Effector memory CD8-positive, alpha-beta T cell (primary cell): ENCODE data around the gene APOL2.
"Not testable (repeated sequence)": the region's sequence is repeated elsewhere in the genome, so short reads cannot be mapped to it uniquely, and the experiment has no call there.

Experiments
- ATAC-seq: fragments of 150-1000 bp; cut with Tn5 transposase; replicated peaks from 2 replicates; pipeline ENCODE4 v1.10.0; 2021; ENCODE audit warnings: mild to moderate bottlenecking, moderate library complexity
- DNase-seq, 3 experiments: peaks; one replicate each; pipeline ENCODE4 v3.0.0; 2021
- H3K27ac Mint-ChIP-seq, 2 donors: one replicate each; pipeline ENCODE4 v1.8.0; 2022; ENCODE audit warnings: mild to moderate bottlenecking in 2 of 2, mixed read lengths in 2 of 2, moderate library complexity in 2 of 2
- H3K27me3 Mint-ChIP-seq, 2 donors: one replicate each; pipeline ENCODE4 v1.8.0; 2022; ENCODE audit warnings: mixed read lengths in 2 of 2
- H3K36me3 Mint-ChIP-seq: one replicate; pipeline ENCODE4 v1.8.0; 2022; ENCODE audit warnings: mild to moderate bottlenecking, moderate library complexity, mixed read lengths; ENCODE audit not compliant: insufficient read depth
- H3K4me1 Mint-ChIP-seq, 2 donors: one replicate each; pipeline ENCODE4 v1.8.0; 2022; ENCODE audit warnings: low read depth in 2 of 2, mixed read lengths in 2 of 2
- H3K4me3 Mint-ChIP-seq, 2 donors: one replicate each; pipeline ENCODE4 v1.8.0; 2022; ENCODE audit warnings: mild to moderate bottlenecking in 2 of 2, mixed read lengths in 2 of 2, moderate library complexity in 2 of 2
- H3K9me3 Mint-ChIP-seq, 2 donors: one replicate each; pipeline ENCODE4 v1.8.0; 2022; ENCODE audit warnings: mixed read lengths in 2 of 2

The APOL2 gene

DNA sequence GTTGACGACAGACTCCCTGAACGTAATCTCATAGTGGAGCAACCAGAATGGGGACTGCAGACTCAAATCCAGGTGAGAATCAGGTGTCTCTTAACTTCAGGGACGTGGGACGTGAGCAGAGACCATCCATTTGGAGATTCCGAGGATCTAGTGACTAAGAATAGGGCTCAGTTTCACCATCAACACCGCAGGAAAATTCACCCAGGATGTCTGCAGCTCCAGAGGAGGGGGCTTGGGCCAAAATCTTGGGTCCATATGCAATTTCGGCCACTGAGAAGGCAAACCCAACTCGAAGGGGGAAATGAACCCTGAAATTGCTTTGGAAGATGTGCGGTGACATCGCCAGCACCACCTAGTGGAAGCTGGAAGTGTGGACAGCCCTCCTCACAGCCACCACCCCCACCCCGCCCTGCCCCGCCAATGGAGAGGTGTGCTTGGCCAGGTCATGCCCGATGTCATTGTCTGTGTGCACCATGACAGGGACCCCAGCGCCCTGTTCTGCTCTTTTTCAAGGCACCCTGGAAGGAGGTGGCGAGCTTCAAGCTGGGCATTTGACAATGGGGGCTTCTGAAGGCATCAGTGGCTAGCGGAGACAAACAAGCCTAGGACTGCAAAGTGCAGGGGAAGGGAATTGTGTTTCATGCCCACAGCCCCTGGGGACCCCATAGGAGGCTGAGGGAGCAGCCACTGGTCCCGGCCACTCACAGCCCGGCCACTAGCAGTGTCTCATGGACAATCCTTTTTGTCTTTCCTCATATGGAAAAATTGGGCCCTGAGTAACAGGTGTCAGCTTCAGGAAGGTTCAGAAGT, 38.4 kb upstream of the APOL2 start:
- H3K4me3 Mint-ChIP-seq: peak overlapping the region in 1 of 2 donors; percentile 12
- no peaks in the 10 kb centered on the region for H3K9me3 Mint-ChIP-seq
- ATAC-seq (peak; percentile 86), DNase-seq (peak; percentile 49 to 53 (median 50))
- peaks cover 50% of the 10 kb centered on the region for H3K36me3 Mint-ChIP-seq
- peak overlapping the region in 1 of 2 donors; percentile 41 for H3K27ac Mint-ChIP-seq
- H3K4me1 Mint-ChIP-seq: peaks cover 10 to 18% of the 10 kb centered on the region in 2 donors
- no peaks in the 10 kb centered on the region for H3K27me3 Mint-ChIP-seq

GRCh38 chr22:36274531-36274930, 35.2 kb upstream of the APOL2 start:
- Mint-ChIP-seq H3K4me1 (peaks cover 10 to 24% of the 10 kb centered on the region in 2 donors), H3K27ac (no peak overlapping the region), H3K36me3 (peaks cover 24% of the 10 kb centered on the region), H3K4me3 (no peak overlapping the region), H3K27me3 (no peaks in the 10 kb centered on the region), H3K9me3 (no peaks in the 10 kb centered on the region)
- DNase-seq (no peak), ATAC-seq (no peak)

GRCh38 chr22:36271951-36272350, 32.6 kb upstream of the APOL2 start:
- not testable (repeated sequence) for DNase-seq, H3K27me3 Mint-ChIP-seq, H3K9me3 Mint-ChIP-seq, ATAC-seq, H3K4me3 Mint-ChIP-seq, H3K27ac Mint-ChIP-seq
- Mint-ChIP-seq H3K36me3 (peaks cover 13% of the 10 kb centered on the region), H3K4me1 (peaks cover 6 to 10% of the 10 kb centered on the region in 2 donors)

- H3K9me3 Mint-ChIP-seq, H3K4me3 Mint-ChIP-seq, DNase-seq, H3K27ac Mint-ChIP-seq, H3K27me3 Mint-ChIP-seq, ATAC-seq: not testable (repeated sequence)
- H3K4me1 Mint-ChIP-seq: peaks cover 6 to 10% of the 10 kb centered on the region in 2 donors
- H3K36me3 Mint-ChIP-seq: peaks cover 19% of the 10 kb centered on the region
These were observed 31.9 kb upstream of the APOL2 start for GRCh38 chr22:36271231-36271630.

- peaks cover 43% of the 10 kb centered on the region for H3K36me3 Mint-ChIP-seq
- no peaks in the 10 kb centered on the region for H3K27me3 Mint-ChIP-seq
- DNase-seq: no peak
- ATAC-seq: no peak
- no peak overlapping the region for H3K27ac Mint-ChIP-seq
- peaks cover 8 to 10% of the 10 kb centered on the region in 2 donors for H3K4me1 Mint-ChIP-seq
- no peak overlapping the region for H3K4me3 Mint-ChIP-seq
- H3K9me3 Mint-ChIP-seq: no peaks in the 10 kb centered on the region
These were observed 28.7 kb upstream of the APOL2 start for GRCh38 chr22:36267896-36268485.

DNA sequence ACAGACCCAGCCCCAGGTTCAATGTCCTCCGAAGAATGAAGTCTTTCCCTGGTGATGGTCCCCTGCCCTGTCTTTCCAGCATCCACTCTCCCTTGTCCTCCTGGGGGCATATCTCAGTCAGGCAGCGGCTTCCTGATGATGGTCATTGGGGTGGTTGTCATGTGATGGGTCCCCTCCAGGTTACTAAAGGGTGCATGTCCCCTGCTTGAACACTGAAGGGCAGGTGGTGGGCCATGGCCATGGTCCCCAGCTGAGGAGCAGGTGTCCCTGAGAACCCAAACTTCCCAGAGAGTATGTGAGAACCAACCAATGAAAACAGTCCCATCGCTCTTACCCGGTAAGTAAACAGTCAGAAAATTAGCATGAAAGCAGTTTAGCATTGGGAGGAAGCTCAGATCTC, 27.7 kb upstream of the APOL2 start:
- DNase-seq (no peak), ATAC-seq (no peak)
- Mint-ChIP-seq H3K4me3 (no peak overlapping the region), H3K9me3 (no peaks in the 10 kb centered on the region), H3K27ac (peak overlapping the region; percentile 29 to 74), H3K27me3 (no peaks in the 10 kb centered on the region), H3K4me1 (peaks cover 10 to 11% of the 10 kb centered on the region in 2 donors), H3K36me3 (peaks cover 45% of the 10 kb centered on the region)

- H3K4me3 Mint-ChIP-seq, H3K27me3 Mint-ChIP-seq, DNase-seq, ATAC-seq, H3K9me3 Mint-ChIP-seq: not testable (repeated sequence)
- peaks cover 4 to 16% of the 10 kb centered on the region in 2 donors for H3K4me1 Mint-ChIP-seq
- peaks cover 61% of the 10 kb centered on the region for H3K36me3 Mint-ChIP-seq
- H3K27ac Mint-ChIP-seq: peak overlapping the region in 1 of 2 donors; percentile 31
These were observed 24.7 kb upstream of the APOL2 start for GRCh38 chr22:36263886-36264664.

DNA sequence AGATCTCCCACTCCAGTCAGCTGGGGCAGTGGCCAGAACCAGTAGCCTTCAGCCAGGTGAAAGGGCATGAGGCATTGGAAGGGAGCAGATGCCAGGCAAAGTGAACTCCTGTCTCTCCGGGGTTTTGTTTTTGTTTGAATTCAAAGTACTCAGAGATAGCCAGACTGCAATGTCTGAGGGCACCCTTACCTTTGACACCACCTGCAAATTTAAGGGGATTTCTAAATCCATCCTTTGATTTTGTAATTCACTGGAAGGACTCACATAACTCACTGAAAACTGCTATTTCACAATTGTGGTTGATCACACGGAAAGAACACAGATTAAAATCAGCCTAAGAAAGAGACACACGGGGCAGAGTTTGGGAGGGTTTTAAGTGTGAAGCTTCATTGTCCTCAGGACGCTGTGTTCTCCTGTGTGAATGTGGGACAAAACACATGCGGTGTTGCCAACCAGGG, 23.9 kb upstream of the APOL2 start:
- Mint-ChIP-seq H3K4me1 (peaks cover 13 to 19% of the 10 kb centered on the region in 2 donors), H3K36me3 (peaks cover 66% of the 10 kb centered on the region), H3K27ac (peak overlapping the region in 1 of 2 donors; percentile 35)
- not testable (repeated sequence) for H3K4me3 Mint-ChIP-seq, DNase-seq, ATAC-seq, H3K9me3 Mint-ChIP-seq, H3K27me3 Mint-ChIP-seq

DNA sequence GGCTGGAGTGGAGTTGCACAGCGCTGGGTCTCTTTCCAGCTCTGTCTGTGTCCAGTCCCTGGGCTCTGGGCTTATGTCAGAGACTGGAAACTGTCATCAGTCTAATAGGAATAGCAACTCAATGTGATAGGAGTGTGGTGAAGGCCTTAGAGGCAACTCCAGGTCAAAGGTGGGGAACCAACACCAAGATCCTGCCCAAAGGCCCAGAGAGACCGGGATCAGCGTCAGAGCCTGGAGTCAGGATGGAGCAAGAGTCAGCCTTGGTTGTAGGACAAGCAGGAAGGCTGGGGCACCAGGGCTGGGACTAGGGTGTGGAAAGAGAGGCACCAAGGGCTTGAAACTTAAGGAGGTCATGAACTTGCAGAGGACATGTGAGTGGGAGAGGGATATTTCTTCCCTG, 23.0 kb upstream of the APOL2 start:
- H3K27me3 Mint-ChIP-seq, H3K4me3 Mint-ChIP-seq, DNase-seq, H3K9me3 Mint-ChIP-seq, ATAC-seq: not testable (repeated sequence)
- Mint-ChIP-seq H3K4me1 (peaks cover 19 to 24% of the 10 kb centered on the region in 2 donors), H3K27ac (peak overlapping the region; percentile 35 to 62), H3K36me3 (peaks cover 69% of the 10 kb centered on the region)

- H3K27ac Mint-ChIP-seq: peak overlapping the region in 1 of 2 donors; percentile 62
- DNase-seq, ATAC-seq, H3K27me3 Mint-ChIP-seq, H3K9me3 Mint-ChIP-seq, H3K4me3 Mint-ChIP-seq: not testable (repeated sequence)
- peaks cover 70% of the 10 kb centered on the region for H3K36me3 Mint-ChIP-seq
- H3K4me1 Mint-ChIP-seq: peaks cover 26 to 29% of the 10 kb centered on the region in 2 donors
These were observed 22.3 kb upstream of the APOL2 start for GRCh38 chr22:36261675-36262074.

GRCh38 chr22:36259615-36260300, 20.4 kb upstream of the APOL2 start:
- Mint-ChIP-seq H3K4me3 (no peak overlapping the region), H3K36me3 (peaks cover 51% of the 10 kb centered on the region), H3K4me1 (peaks cover 45% of the 10 kb centered on the region in 2 donors), H3K9me3 (no peaks in the 10 kb centered on the region), H3K27ac (peak overlapping the region; percentile 83 to 86), H3K27me3 (no peaks in the 10 kb centered on the region)
- ATAC-seq (no peak), DNase-seq (no peak)

DNA sequence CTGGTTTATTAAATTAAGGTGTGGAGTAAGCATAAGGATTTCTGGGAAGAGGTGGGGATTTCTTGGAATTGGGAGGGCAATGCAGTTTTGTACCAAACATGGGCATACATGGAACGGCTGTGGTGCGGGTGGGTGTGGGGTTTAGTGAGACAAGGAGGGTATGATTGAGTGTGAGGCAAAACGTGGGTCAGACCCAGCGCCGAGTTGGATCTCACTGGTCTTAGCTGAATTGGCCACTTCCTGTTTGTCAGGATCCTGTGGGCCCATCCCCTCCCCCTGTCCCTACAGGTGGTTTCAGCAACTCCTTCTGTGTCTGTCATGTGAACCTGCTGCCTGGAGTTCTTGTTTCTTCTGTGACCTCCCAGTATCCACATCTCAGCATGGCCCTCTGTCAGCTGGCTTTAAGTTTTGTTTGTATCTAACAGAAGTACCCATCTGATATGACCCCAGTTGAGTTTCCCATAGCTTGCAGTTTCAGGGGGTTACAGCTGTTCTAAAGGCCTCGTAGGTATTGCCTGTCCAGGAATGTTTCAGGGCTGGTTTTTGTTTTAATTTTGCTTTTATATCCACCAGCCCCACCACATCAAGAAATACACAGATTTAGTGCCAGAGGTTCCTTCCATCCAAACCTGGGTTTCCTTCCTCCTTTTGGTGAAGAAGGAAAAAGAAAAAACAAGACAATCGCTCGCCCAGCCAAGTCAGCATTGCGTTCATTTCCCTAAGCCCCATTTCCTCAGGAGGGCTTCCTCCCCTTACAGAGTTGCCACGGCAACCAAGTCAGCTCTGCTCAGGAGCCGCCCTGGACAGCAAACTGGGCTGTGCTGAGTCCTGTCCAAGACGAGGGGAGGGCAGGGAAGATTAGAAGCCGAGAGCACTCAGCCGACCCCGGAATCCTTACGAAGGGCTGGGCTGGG, 19.6 kb upstream of the APOL2 start:
- no peak for DNase-seq
- no peaks in the 10 kb centered on the region for H3K9me3 Mint-ChIP-seq

More for the DNA sequence above, 19.6 kb upstream of the APOL2 start:
- H3K36me3 Mint-ChIP-seq: peaks cover 45% of the 10 kb centered on the region
- H3K4me3 Mint-ChIP-seq: peak overlapping the region; percentile 19 to 68
- H3K27ac Mint-ChIP-seq: peak overlapping the region; percentile 83 to 86
- no peaks in the 10 kb centered on the region for H3K27me3 Mint-ChIP-seq
- peak; percentile 53 for ATAC-seq
- H3K4me1 Mint-ChIP-seq: peaks cover 51 to 53% of the 10 kb centered on the region in 2 donors
